Tibial nerve (tissue), 4 donors: ENCODE measurements around the gene KIF21B.

Source experiments
- EP300 ChIP-seq, 2 donors: sonication (generic); formaldehyde crosslinking; IDR thresholded peaks; one replicate each; pipeline ENCODE4 v1.6.1; 2017; ENCODE audit warnings: antibody characterized with exemption in 2 of 2, mild to moderate bottlenecking in 1 of 2
- TF ChIP-seq, protein P1 (sequence below), 5 experiments: fragments of 200-600 bp in 3 of 5; fragments of 450-650 bp in 2 of 5; sonication (generic) in 3 of 5; IDR thresholded peaks; one replicate each; pipeline ENCODE4 v1.5.1; 2016 to 2019; ENCODE audit warnings: antibody characterized with exemption in 5 of 5, mild to moderate bottlenecking in 3 of 5, moderate library complexity in 2 of 5

DNA sequence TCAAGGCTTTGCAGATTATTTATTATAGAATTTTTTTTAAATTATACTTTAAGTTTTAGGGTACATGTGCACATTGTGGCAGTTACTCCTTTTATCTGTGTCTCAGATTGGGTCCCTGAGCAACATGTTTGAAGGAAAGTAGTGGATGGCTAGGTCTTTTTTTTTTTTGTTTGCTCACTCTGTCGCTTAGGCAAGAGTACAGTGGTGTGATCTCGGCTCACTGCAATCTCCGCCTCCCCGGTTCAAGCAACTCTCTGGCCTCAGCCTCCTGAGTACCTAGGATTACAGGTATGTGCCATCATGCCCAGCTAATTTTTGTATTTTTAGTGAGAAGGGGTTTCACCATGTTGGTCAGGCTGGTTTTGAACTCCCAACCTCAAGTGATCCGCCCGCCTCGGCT, 39.6 kb upstream of the KIF21B start:
- TF ChIP-seq, protein P1, sequence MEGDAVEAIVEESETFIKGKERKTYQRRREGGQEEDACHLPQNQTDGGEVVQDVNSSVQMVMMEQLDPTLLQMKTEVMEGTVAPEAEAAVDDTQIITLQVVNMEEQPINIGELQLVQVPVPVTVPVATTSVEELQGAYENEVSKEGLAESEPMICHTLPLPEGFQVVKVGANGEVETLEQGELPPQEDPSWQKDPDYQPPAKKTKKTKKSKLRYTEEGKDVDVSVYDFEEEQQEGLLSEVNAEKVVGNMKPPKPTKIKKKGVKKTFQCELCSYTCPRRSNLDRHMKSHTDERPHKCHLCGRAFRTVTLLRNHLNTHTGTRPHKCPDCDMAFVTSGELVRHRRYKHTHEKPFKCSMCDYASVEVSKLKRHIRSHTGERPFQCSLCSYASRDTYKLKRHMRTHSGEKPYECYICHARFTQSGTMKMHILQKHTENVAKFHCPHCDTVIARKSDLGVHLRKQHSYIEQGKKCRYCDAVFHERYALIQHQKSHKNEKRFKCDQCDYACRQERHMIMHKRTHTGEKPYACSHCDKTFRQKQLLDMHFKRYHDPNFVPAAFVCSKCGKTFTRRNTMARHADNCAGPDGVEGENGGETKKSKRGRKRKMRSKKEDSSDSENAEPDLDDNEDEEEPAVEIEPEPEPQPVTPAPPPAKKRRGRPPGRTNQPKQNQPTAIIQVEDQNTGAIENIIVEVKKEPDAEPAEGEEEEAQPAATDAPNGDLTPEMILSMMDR (IDR thresholded peaks at IDR 0.05), result no peak
- no peak for TF ChIP-seq EP300 (IDR thresholded peaks at IDR 0.05)
